Islet precursor cell (in vitro differentiated cells): ENCODE results near the gene ZSWIM5.
"Not testable (repeated sequence)": the region's sequence is repeated elsewhere in the genome, so short reads cannot be mapped to it uniquely, and the experiment has no call there.

Experiments
- DNase-seq: peaks from one replicate; pipeline ENCODE4 v3.0.0-alpha.2; 2018

The ZSWIM5 gene

DNA sequence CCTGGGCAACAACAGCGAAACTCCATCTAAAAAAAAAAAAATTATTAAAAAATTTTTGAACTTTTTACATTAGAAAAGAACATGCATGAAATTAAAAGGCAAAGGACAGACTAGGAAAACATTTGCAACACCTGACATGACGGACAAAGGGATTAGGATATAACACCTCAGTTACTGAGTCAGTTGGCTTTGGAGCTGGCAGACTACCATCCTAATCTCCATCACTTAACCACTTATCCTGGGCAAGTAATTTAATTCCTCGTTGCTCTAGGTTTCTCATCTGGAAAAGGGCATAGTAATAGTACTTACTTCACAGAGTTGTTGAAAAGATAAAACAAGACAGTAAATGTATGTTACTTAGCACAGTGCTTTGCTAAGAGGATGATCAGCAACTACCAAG lies 207.2 kb downstream of the ZSWIM5 start:
- no peak for DNase-seq

DNA sequence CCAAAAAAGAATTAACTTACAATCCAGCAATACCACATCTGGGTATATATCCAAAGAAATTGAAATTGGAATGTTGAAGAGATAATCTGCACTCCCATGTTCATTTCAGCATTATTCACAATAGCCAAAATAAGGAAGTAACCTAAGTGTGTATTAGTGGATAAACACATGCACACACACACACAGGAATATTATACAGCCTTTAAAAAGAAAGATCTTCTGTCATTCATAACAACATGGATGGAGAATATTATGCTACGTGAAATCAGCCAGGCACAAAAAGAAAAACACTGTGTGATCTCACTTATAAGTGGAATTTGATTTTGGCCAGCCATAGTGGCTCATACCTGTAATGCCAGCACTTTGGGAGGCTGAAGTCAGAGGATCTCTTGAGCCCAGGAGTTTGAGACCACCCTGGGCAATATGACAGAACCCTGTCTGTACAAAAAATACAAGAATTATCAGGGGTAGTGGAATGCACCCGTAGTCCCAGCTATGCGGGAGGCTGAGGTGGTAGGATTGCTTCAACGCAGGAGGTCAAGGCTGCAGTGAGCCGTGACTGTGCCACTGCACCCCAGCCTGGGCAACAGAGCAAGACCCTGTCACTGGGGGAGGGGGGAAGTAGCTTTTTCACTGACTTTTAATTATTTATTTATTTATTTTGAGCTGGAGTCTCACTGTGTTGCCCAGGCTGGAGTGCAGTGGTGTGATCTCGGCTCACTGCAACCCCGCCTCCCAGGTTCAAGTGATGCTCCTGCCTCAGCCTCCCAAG lies 210.8 kb downstream of the ZSWIM5 start:
- no peak for DNase-seq

DNA sequence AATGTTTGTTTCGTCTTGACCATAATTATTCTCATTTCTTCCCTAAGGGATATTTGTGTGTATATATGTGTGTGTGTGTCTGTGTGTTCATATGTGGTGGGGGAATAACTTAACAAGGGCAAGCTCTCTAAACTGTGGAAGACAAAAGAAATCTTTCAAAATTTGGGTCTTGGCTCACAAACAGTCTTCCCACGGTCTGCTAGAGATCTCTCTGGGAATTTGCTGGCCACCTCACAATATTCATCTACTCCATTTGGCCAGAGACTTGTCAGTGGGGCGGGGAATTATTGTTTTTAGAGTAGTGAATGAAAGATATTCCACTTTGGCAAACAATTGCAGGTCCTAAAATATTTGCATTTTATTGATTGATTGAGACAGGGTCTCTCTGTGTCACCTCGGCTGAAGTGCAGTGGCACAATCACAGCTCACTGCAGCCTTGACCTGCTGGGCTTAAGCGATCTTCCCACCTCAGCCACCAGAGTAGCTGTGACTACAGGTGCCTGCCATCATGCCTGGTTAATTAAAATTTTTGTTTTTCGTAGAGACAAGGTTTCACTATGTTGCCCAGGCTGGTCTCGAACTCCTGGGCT lies 212.0 kb downstream of the ZSWIM5 start:
- no peak for DNase-seq

DNA sequence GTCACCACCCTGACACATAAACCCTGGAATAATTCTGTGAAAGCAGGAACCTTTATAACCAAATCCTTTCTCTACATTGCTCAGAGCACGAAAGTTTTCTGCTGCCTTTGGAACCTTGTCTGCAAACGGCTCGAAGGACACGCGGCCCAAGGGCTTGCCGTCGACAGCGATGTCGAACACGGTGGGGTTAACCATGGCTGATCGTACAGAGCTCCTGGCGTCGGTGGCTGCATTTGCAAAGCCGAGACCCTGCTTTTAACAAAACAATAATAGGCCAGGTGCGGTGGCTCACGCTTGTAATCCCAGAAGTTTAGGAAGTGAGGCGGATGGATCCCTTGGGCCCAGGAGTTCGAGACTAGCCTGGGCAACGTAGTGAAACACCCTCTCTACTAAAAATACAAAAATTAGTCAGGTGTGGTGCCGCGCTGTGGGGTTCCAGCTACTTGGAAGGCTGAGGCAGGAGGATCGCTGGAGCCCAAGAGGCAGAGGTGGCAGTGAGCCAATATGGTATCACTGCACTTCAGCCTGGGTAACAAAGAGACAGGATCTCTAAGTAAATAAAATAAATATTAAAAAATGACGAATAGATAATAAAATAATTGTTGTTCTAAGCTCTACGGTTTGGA lies 217.8 kb downstream of the ZSWIM5 start:
- no peak for DNase-seq

DNA sequence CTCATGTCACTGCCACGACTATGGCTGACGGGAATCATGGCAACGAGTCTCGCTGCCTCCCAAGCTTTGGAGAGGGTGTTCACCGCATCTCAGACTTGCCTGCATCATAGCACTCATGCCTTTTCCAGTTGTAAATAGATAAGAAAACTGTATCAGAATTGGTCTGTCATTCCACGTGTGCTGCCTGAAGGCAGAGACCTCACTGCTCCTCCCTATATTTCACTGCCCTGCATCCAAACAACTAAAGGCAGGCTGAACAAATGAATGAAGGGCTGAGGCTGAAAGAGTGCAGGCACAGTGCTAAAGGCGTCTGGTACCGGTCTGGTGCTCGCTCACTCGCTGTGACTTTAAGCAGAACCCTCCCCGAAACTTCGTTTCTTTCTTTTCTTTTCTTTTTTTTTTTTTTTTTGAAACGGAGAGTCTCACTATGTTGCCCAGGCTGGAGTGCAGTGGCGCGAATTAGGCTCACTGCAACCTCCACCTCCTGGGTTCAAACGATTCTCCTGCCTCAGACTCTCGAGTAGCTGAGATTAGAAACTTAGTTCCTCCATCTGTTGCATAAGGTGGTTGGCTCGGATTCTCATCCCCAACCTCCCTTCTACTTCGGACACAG lies 220.6 kb downstream of the ZSWIM5 start:
- DNase-seq = no peak

DNA sequence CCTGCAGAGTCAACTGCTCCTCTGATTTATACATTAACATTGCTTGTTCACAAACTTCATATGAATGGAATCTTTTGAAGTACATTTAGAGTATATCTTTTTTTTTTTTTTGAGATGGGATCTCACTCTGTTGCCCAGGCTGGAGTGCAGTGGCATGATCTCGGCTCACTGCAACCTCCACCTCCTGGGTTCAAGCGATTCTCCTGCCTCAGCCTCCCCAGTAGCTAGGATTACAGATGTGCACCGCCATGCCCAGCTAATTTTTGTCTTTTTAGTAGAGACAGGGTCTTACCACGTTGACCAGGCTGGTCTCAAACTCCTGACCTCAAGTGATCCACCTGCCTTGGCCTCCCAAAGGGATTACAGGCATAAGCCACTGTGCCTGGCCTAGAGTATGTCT lies 229.0 kb downstream of the ZSWIM5 start:
- DNase-seq = not testable (repeated sequence)

DNA sequence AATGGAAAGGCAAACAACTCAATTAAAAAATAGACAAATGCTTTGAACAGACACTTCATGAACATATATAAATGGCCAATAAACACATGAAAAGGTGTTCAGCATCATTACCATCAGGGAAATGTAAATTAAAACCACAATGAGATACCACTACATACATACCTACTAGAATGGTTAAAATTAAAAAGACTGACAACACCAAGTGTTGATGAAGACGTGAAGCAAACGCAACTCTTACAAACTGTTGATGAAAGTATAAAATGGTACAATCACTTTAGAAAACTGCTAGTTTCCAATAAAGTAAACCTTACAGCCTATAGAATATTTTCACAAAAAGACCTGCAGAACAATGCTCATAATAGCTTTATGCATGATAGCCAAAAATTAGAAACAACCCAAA lies 230.2 kb downstream of the ZSWIM5 start:
- no peak for DNase-seq

DNA sequence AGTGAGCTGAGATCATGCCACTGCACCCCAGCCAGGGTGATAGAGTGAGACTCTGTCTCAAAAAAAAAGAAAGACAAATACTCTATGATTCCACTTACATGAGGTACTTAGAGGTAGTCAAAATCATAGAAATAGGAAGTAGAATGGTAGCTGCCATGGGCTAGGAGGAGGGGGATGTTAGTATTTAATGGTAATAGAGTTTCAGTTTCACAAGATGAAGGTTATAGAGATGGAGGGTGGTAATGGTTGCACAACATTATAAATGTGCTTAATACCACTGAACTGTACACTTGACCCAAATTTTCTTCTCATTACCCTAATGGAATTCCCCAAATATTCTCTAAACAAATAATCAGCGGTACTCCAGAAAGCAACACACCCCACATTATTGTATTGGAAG lies 232.8 kb downstream of the ZSWIM5 start:
- DNase-seq = no peak

DNA sequence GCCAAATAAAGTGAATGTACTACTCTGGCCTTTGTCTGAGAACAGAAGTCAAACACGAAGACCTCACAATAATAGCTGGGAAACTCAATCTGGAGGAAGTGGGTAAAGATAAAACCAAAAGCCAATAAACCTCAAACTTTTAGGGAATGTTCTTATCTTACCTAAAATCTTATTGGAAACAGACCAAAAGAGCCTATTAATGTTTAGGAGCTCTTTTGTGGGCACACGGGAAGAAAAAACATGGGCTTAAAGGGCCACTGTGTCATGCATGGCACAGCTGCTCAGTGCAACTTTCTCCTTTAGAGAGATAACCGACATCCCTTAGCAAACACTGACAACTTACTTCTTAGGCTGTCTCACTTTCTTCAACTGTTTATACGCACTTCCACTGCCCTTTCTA lies 236.1 kb downstream of the ZSWIM5 start:
- DNase-seq = no peak
